Trophoblast cell (in vitro differentiated cells and primary cell): ENCODE measurements around the gene TTC13.

ENCODE experiments used
- DNase-seq, 2 donors: peaks; one replicate each; pipeline ENCODE4 v3.0.0-alpha.2; 2016
- H2AFZ ChIP-seq: 2 replicates; pipeline ENCODE4 v1.6.1; 2013; ENCODE audit warnings: low read length, moderate library complexity, mild to moderate bottlenecking; ENCODE audit not compliant: insufficient read depth, poor library complexity
- H2AK5ac ChIP-seq: 2 replicates; pipeline ENCODE4 v1.6.1; 2013; ENCODE audit warnings: mild to moderate bottlenecking, low read length
- H2BK120ac ChIP-seq: 2 replicates; pipeline ENCODE4 v1.6.1; 2013; ENCODE audit warnings: low read length, mild to moderate bottlenecking, moderate library complexity; ENCODE audit not compliant: insufficient read depth, poor library complexity
- H2BK12ac ChIP-seq: 2 replicates; pipeline ENCODE4 v1.6.1; 2013; ENCODE audit warnings: mild to moderate bottlenecking, low read length, moderate library complexity
- H2BK5ac ChIP-seq: 2 replicates; pipeline ENCODE4 v1.6.1; 2013; ENCODE audit warnings: low read length, low read depth, moderate library complexity, mild to moderate bottlenecking; ENCODE audit not compliant: poor library complexity
- H3K14ac ChIP-seq: 2 replicates; pipeline ENCODE4 v1.6.1; 2013; ENCODE audit warnings: mild to moderate bottlenecking, low read length
- H3K18ac ChIP-seq: 2 replicates; pipeline ENCODE4 v1.6.1; 2013; ENCODE audit warnings: mild to moderate bottlenecking, low read length
- H3K23ac ChIP-seq: 2 replicates; pipeline ENCODE4 v1.6.1; 2013; ENCODE audit warnings: low read length
- H3K27ac ChIP-seq: 2 replicates; pipeline ENCODE4 v1.5.1; 2013; ENCODE audit warnings: low read depth, mild to moderate bottlenecking, inconsistent platforms, low read length, moderate library complexity
- H3K27me3 ChIP-seq: 2 replicates; pipeline ENCODE4 v1.6.1; 2013; ENCODE audit warnings: inconsistent platforms, mild to moderate bottlenecking, low read length, moderate library complexity; ENCODE audit not compliant: insufficient read depth
- H3K36me3 ChIP-seq, 2 experiments: 1 replicate in 1 of 2; 2 replicates in 1 of 2; pipeline ENCODE4 v1.6.1; 2013; ENCODE audit warnings: low read length in 2 of 2, mild to moderate bottlenecking in 2 of 2, moderate library complexity in 1 of 2; ENCODE audit not compliant: insufficient read depth in 2 of 2, control insufficient read depth in 1 of 2
- H3K4ac ChIP-seq: 2 replicates; pipeline ENCODE4 v1.6.1; 2013; ENCODE audit warnings: low read depth, mild to moderate bottlenecking, low read length, moderate library complexity
- H3K4me1 ChIP-seq, 2 experiments: 1 replicate in 1 of 2; 2 replicates in 1 of 2; pipeline ENCODE4 v1.6.1; 2013; ENCODE audit warnings: low read length in 2 of 2, mild to moderate bottlenecking in 2 of 2, moderate library complexity in 1 of 2; ENCODE audit not compliant: insufficient read depth in 2 of 2, control insufficient read depth in 1 of 2
- H3K4me2 ChIP-seq: 2 replicates; pipeline ENCODE4 v1.6.1; 2013; ENCODE audit warnings: inconsistent platforms, mild to moderate bottlenecking, low read length, moderate library complexity
- H3K4me3 ChIP-seq: 2 replicates; pipeline ENCODE4 v1.5.1; 2013; ENCODE audit warnings: mild to moderate bottlenecking, low read depth, low read length, inconsistent platforms
- H3K79me1 ChIP-seq: one replicate; pipeline ENCODE4 v1.6.1; 2013; ENCODE audit warnings: low read length
- H3K79me2 ChIP-seq: 2 replicates; pipeline ENCODE4 v1.6.1; 2013; ENCODE audit warnings: low read length, mild to moderate bottlenecking; ENCODE audit not compliant: control insufficient read depth, insufficient read depth, poor library complexity
- H3K9ac ChIP-seq: 2 replicates; pipeline ENCODE4 v1.6.1; 2013; ENCODE audit warnings: mild to moderate bottlenecking, low read length
- H3K9me3 ChIP-seq: 2 replicates; pipeline ENCODE4 v1.6.1; 2013; ENCODE audit warnings: low read depth, mild to moderate bottlenecking, control low read depth, inconsistent platforms, low read length; ENCODE audit not compliant: insufficient read depth
- H4K12ac ChIP-seq: 2 replicates; pipeline ENCODE4 v1.6.1; 2013; ENCODE audit warnings: low read depth, mild to moderate bottlenecking, low read length, moderate library complexity
- H4K8ac ChIP-seq: 2 replicates; pipeline ENCODE4 v1.6.1; 2013; ENCODE audit warnings: low read depth, mild to moderate bottlenecking, low read length, moderate library complexity
- H4K91ac ChIP-seq: one replicate; pipeline ENCODE4 v1.6.1; 2013; ENCODE audit warnings: low read depth, mild to moderate bottlenecking, low read length, moderate library complexity
- WGBS: extraction: QIAGEN DNeasy Blood & Tissue Kit; methylation state at CpG from one replicate; pipeline ENCODE4 v1.1.7; 2013; ENCODE audit warnings: missing lambda C conversion rate; ENCODE audit not compliant: insufficient read length, insufficient coverage; ENCODE audit errors: extremely low coverage; 5-methylcytosine and 5-hydroxymethylcytosine counted together

The TTC13 gene

GRCh38 chr1:231020816-231021215 is 42.2 kb upstream of the TTC13 start:
- Histone ChIP-seq H3K9me3 (no peaks in the 10 kb centered on the region), H4K12ac (no peak overlapping the region), H3K79me1 (no peaks in the 10 kb centered on the region), H4K91ac (no peak overlapping the region), H3K18ac (no peak overlapping the region), H3K79me2 (peaks cover 1% of the 10 kb centered on the region), H3K9ac (no peak overlapping the region), H3K4ac (no peak overlapping the region), H3K4me1 (peaks cover 3 to 4% of the 10 kb centered on the region in 2 experiments), H2BK120ac (no peak overlapping the region), H2AK5ac (no peak overlapping the region), H2AFZ (no peak overlapping the region), H2BK5ac (no peak overlapping the region), H3K4me3 (no peak overlapping the region), H3K27me3 (no peaks in the 10 kb centered on the region), H3K23ac (no peak overlapping the region), H4K8ac (no peak overlapping the region), H3K4me2 (no peak overlapping the region), H3K36me3 (peaks cover 13 to 33% of the 10 kb centered on the region in 2 experiments), H3K14ac (no peak overlapping the region), H3K27ac (no peak overlapping the region), H2BK12ac (no peak overlapping the region)
- whole genome bisulfite sequencing, result no CpG with 5 or more reads among the region's 7 CpGs
- DNase-seq, result peak; percentile 34 to 37

- Histone ChIP-seq H3K23ac (no peak overlapping the region), H3K79me1 (no peaks in the 10 kb centered on the region), H3K9me3 (no peaks in the 10 kb centered on the region), H3K79me2 (peaks cover 1% of the 10 kb centered on the region), H4K12ac (no peak overlapping the region), H4K8ac (no peak overlapping the region), H3K27ac (no peak overlapping the region), H3K18ac (no peak overlapping the region), H3K4me1 (peaks cover 3 to 4% of the 10 kb centered on the region in 2 experiments), H3K4me2 (no peak overlapping the region), H2BK120ac (no peak overlapping the region), H3K4me3 (no peak overlapping the region), H2AFZ (no peak overlapping the region), H3K4ac (no peak overlapping the region), H3K9ac (no peak overlapping the region), H3K14ac (no peak overlapping the region), H4K91ac (no peak overlapping the region), H3K27me3 (no peaks in the 10 kb centered on the region), H3K36me3 (peaks cover 14 to 32% of the 10 kb centered on the region in 2 experiments), H2AK5ac (no peak overlapping the region), H2BK5ac (no peak overlapping the region), H2BK12ac (no peak overlapping the region)
- WGBS, result no CpG with 5 or more reads among the region's 14 CpGs
- peak; percentile 99 for DNase-seq
These were observed 41.5 kb upstream of the TTC13 start for GRCh38 chr1:231020139-231020601.

GRCh38 chr1:231019711-231020110 is 41.0 kb upstream of the TTC13 start:
- DNase-seq, result peak in 1 of 2 donors; percentile 4
- peak overlapping the region; percentile 5 for H3K18ac ChIP-seq

GRCh38 chr1:231016966-231017365 is 38.3 kb upstream of the TTC13 start:
- Histone ChIP-seq H4K12ac (no peak overlapping the region), H4K91ac (no peak overlapping the region), H2BK12ac (no peak overlapping the region), H3K18ac (no peak overlapping the region), H3K79me2 (peaks cover 1% of the 10 kb centered on the region), H4K8ac (no peak overlapping the region), H2AK5ac (no peak overlapping the region), H2BK5ac (no peak overlapping the region), H2AFZ (no peak overlapping the region), H3K27ac (no peak overlapping the region), H3K36me3 (peaks cover 11 to 30% of the 10 kb centered on the region in 2 experiments), H3K27me3 (no peaks in the 10 kb centered on the region), H3K4me1 (peaks cover 7 to 9% of the 10 kb centered on the region in 2 experiments), H3K9me3 (no peaks in the 10 kb centered on the region), H3K79me1 (no peaks in the 10 kb centered on the region), H2BK120ac (no peak overlapping the region), H3K4me3 (no peak overlapping the region), H3K9ac (no peak overlapping the region), H3K4me2 (no peak overlapping the region), H3K23ac (no peak overlapping the region), H3K14ac (no peak overlapping the region), H3K4ac (no peak overlapping the region)
- DNase-seq, result no peak
- no CpG with 5 or more reads among the region's 5 CpGs for whole genome bisulfite sequencing

More at GRCh38 chr1:231019711-231020110, 41.0 kb upstream of the TTC13 start:
- H2BK120ac ChIP-seq, result no peak overlapping the region
- no peak overlapping the region for H2BK5ac ChIP-seq
- H2AFZ ChIP-seq, result no peak overlapping the region
- H3K23ac ChIP-seq, result no peak overlapping the region
- no peak overlapping the region for H3K4ac ChIP-seq
- no peak overlapping the region for H2BK12ac ChIP-seq
- no CpG with 5 or more reads among the region's 14 CpGs for WGBS
- no peak overlapping the region for H2AK5ac ChIP-seq
- no peak overlapping the region for H3K27ac ChIP-seq
- H3K4me1 ChIP-seq, result peaks cover 3 to 4% of the 10 kb centered on the region in 2 experiments
- no peak overlapping the region for H3K4me3 ChIP-seq
- no peaks in the 10 kb centered on the region for H3K79me1 ChIP-seq
- H3K27me3 ChIP-seq, result no peaks in the 10 kb centered on the region
- no peak overlapping the region for H4K12ac ChIP-seq
- H3K9ac ChIP-seq, result no peak overlapping the region
- H3K14ac ChIP-seq, result no peak overlapping the region
- peaks cover 14 to 31% of the 10 kb centered on the region in 2 experiments for H3K36me3 ChIP-seq
- no peak overlapping the region for H3K4me2 ChIP-seq
- H3K79me2 ChIP-seq, result peaks cover 1% of the 10 kb centered on the region
- H3K9me3 ChIP-seq, result no peaks in the 10 kb centered on the region
- H4K91ac ChIP-seq, result no peak overlapping the region
- no peak overlapping the region for H4K8ac ChIP-seq
